ENCODE data around the gene FAM151A.

FAM151A gene

GRCh38 chr1:54610601-54611580 is 12.4 kb downstream of the FAM151A start:
- peaks cover 13% of the 10 kb centered on the region for H3K27me3 Mint-ChIP-seq
- ATAC-seq = no peak
- no peak overlapping the region for H3K27ac Mint-ChIP-seq

GRCh38 chr1:54610048-54610447 is 13.3 kb downstream of the FAM151A start:
- Mint-ChIP-seq H3K9me3 (no peaks in the 10 kb centered on the region), H3K4me1 (peaks cover 5% of the 10 kb centered on the region), H3K4me3 (no peak overlapping the region), H3K27ac (no peak overlapping the region), H3K36me3 (no peaks in the 10 kb centered on the region), H3K27me3 (peaks cover 13% of the 10 kb centered on the region)
- ATAC-seq = no peak

More at GRCh38 chr1:54610601-54611580, 12.4 kb downstream of the FAM151A start:
- Mint-ChIP-seq H3K9me3 (no peaks in the 10 kb centered on the region), H3K36me3 (no peaks in the 10 kb centered on the region), H3K4me3 (no peak overlapping the region), H3K4me1 (peaks cover 4% of the 10 kb centered on the region)

DNA sequence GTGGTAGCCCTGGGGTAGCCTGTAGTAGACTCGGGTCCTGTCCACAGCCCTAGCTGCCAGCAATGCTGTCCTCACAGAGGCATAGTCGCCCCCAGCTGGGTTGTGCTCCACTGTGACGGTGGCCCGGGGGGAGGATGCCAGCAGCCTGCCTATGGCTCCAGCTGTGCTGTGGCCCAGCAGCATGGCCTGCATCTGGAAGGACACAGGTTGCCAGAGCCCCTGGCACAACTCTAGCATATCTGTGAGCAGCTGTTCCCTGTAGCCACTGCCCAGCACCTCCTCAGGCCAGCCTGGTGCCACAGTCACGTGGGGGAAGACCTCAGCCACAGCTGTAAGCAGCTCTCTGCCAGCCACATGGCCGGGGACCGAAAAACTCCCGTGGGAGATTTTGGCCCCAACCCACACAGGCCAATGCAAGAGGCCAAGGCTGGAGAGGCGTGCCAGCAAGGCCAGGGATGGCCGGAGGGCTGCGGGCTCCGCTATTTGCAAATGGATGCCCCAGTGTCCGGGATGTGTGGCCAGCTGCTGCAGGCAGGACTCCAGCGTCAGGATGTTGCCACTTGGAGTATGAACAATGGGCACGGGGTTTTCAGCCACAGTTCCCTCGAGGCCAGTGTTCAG is 13.9 kb downstream of the FAM151A start:
- Mint-ChIP-seq H3K4me3 (no peak overlapping the region), H3K9me3 (no peaks in the 10 kb centered on the region), H3K36me3 (no peaks in the 10 kb centered on the region), H3K4me1 (peaks cover 11% of the 10 kb centered on the region), H3K27me3 (peaks cover 13% of the 10 kb centered on the region), H3K27ac (no peak overlapping the region)
- no peak for ATAC-seq

- Mint-ChIP-seq H3K27ac (no peak overlapping the region), H3K4me3 (no peak overlapping the region), H3K4me1 (peaks cover 13% of the 10 kb centered on the region), H3K27me3 (peaks cover 13% of the 10 kb centered on the region), H3K9me3 (no peaks in the 10 kb centered on the region), H3K36me3 (no peaks in the 10 kb centered on the region)
- ATAC-seq = no peak
These were observed 14.6 kb downstream of the FAM151A start for GRCh38 chr1:54608566-54609230.

- peaks cover 9% of the 10 kb centered on the region for H3K4me1 Mint-ChIP-seq
- no peak overlapping the region for H3K27ac Mint-ChIP-seq
- H3K9me3 Mint-ChIP-seq = no peaks in the 10 kb centered on the region
- H3K36me3 Mint-ChIP-seq = no peaks in the 10 kb centered on the region
- peaks cover 13% of the 10 kb centered on the region for H3K27me3 Mint-ChIP-seq
- ATAC-seq = no peak
- no peak overlapping the region for H3K4me3 Mint-ChIP-seq
These were observed 15.3 kb downstream of the FAM151A start for GRCh38 chr1:54607821-54608565.

DNA sequence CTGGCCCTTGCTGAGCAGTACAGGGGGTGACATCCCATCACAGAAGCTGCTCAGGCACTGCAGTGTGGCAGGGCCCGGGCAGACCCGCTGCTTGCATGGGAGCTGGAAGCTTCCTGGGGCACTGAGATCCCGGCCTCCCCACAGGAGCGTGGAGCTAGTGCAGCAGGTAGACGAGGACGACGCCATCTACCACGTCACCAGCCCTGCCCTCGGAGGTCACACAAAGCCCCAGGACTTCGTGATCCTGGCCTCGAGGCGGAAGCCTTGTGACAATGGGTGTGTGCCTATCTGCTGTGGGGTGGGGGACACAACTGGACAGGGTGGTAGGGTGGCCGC is 16.4 kb downstream of the FAM151A start:
- no peaks in the 10 kb centered on the region for H3K36me3 Mint-ChIP-seq
- no peak for ATAC-seq
- no peak overlapping the region for H3K27ac Mint-ChIP-seq
- no peak overlapping the region for H3K4me3 Mint-ChIP-seq
- peaks cover 9% of the 10 kb centered on the region for H3K4me1 Mint-ChIP-seq
- H3K9me3 Mint-ChIP-seq = no peaks in the 10 kb centered on the region
- H3K27me3 Mint-ChIP-seq = peaks cover 13% of the 10 kb centered on the region

GRCh38 chr1:54606096-54606989 is 17.0 kb downstream of the FAM151A start:
- H3K27me3 Mint-ChIP-seq = peaks cover 13% of the 10 kb centered on the region
- no peak overlapping the region for H3K4me3 Mint-ChIP-seq
- no peaks in the 10 kb centered on the region for H3K9me3 Mint-ChIP-seq
- ATAC-seq = no peak
- H3K27ac Mint-ChIP-seq = no peak overlapping the region
- H3K4me1 Mint-ChIP-seq = peaks cover 9% of the 10 kb centered on the region
- H3K36me3 Mint-ChIP-seq = no peaks in the 10 kb centered on the region

DNA sequence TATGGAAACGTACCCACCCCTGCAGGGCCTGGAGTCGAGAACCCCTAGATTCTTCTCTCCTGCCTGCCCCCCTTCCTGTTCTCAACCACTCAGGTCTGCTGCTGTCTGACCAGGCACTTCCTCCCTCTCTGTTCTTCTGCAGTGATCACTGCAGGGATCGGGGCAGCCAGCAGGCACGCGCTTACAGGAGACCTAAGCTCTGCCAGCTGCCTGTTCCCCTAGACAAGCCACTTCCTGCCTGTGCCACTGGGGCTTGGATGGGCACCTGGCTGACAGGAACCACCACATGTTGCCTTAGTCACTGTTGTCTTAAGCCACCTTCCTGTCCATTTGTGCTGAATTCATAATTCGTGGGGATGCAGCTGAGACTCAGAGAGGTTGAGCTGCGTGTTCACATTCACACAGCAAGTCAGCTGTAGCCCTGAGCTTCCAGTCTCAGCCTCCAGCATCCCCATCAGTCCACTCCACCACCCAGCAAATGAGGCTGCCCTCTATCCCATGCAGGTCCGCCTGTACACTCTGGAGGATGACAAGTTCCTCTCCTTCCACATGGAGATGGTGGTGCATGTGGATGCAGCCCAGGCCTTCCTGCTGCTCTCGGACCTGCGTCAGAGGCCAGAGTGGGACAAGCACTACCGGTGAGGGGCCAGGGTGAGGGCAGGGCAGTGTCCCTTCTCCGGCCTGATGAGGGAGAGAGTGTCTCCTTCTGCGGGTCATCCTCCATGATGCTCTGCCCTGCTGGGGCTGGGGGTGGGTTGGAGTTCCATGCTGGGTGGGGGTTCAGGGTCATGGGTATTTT is 18.6 kb downstream of the FAM151A start:
- H3K27ac Mint-ChIP-seq = no peak overlapping the region
- H3K36me3 Mint-ChIP-seq = no peaks in the 10 kb centered on the region
- H3K9me3 Mint-ChIP-seq = no peaks in the 10 kb centered on the region
- peak; percentile 21 for ATAC-seq
- H3K27me3 Mint-ChIP-seq = peaks cover 13% of the 10 kb centered on the region
- H3K4me3 Mint-ChIP-seq = no peak overlapping the region
- H3K4me1 Mint-ChIP-seq = peaks cover 9% of the 10 kb centered on the region

GRCh38 chr1:54604051-54604450 is 19.3 kb downstream of the FAM151A start:
- H3K4me3 Mint-ChIP-seq = no peak overlapping the region
- no peak overlapping the region for H3K27ac Mint-ChIP-seq
- H3K27me3 Mint-ChIP-seq = peaks cover 10% of the 10 kb centered on the region
- no peaks in the 10 kb centered on the region for H3K36me3 Mint-ChIP-seq
- ATAC-seq = no peak
- H3K9me3 Mint-ChIP-seq = no peaks in the 10 kb centered on the region
- H3K4me1 Mint-ChIP-seq = peaks cover 9% of the 10 kb centered on the region

GRCh38 chr1:54603241-54603640 is 20.1 kb downstream of the FAM151A start:
- Mint-ChIP-seq H3K27me3 (peaks cover 2% of the 10 kb centered on the region), H3K9me3 (no peaks in the 10 kb centered on the region), H3K4me1 (peaks cover 9% of the 10 kb centered on the region), H3K4me3 (no peak overlapping the region), H3K27ac (no peak overlapping the region), H3K36me3 (no peaks in the 10 kb centered on the region)
- no peak for ATAC-seq

DNA sequence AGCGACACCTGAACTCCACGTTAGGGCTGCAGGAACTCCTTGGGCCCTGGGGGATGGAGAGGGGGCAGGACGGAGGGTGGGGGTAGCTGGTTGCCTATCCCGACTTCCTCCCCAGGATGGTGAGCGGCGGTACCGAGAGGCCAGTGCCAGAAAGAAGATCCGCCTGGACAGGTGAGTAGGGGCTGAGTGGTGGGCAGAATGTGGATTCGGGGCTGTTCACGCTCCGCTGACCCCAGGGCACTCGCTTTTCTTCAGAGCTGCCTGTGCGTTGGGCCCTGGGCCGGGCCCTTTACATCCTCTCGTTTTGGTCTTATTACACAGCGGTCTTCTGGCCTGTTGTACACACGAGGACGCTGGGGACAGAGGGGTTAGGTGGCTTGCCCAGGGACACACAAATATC is 20.8 kb downstream of the FAM151A start:
- no peak overlapping the region for H3K27ac Mint-ChIP-seq
- peaks cover 9% of the 10 kb centered on the region for H3K4me1 Mint-ChIP-seq
- no peaks in the 10 kb centered on the region for H3K36me3 Mint-ChIP-seq

DNA sequence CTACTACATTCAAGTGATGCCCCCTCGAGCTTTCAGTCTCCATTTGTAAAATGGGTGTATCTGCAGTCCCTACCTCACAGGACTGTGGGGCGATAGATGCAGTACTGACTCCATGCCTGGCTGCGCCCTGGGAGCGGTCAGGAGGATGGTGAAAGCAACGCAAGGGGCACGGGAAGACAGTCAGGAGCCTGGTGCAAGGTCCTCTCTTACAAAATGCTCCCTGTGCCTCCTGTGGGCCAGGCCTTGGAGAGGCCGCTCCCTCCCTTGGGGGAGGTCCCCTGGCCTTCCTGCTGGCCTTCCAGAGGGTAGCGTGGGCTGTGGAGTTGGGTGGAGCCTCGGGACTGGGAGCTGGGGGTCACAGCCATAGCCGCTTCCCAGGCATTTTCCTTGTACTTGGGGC is 21.6 kb downstream of the FAM151A start:
- Mint-ChIP-seq H3K9me3 (no peaks in the 10 kb centered on the region), H3K4me1 (peaks cover 9% of the 10 kb centered on the region), H3K27ac (no peak overlapping the region), H3K4me3 (no peak overlapping the region), H3K36me3 (no peaks in the 10 kb centered on the region), H3K27me3 (no peaks in the 10 kb centered on the region)
- ATAC-seq = no peak

More for the DNA sequence above, 20.8 kb downstream of the FAM151A start:
- H3K9me3 Mint-ChIP-seq = no peaks in the 10 kb centered on the region
- no peak for ATAC-seq
- no peak overlapping the region for H3K4me3 Mint-ChIP-seq
- no peaks in the 10 kb centered on the region for H3K27me3 Mint-ChIP-seq

GRCh38 chr1:54600947-54601721 is 22.2 kb downstream of the FAM151A start:
- no peaks in the 10 kb centered on the region for H3K27me3 Mint-ChIP-seq
- H3K36me3 Mint-ChIP-seq = no peaks in the 10 kb centered on the region
- ATAC-seq = peak; percentile 6
- H3K4me1 Mint-ChIP-seq = peaks cover 9% of the 10 kb centered on the region
- H3K27ac Mint-ChIP-seq = no peak overlapping the region
- no peak overlapping the region for H3K4me3 Mint-ChIP-seq
- H3K9me3 Mint-ChIP-seq = no peaks in the 10 kb centered on the region
